ENCODE results near the gene CLSTN2. TPM values are rescaled to one million over a fixed set of nuclear protein-coding genes. Genes with fewer than 3 reads are reported as not detected.

CLSTN2 gene
- total and polyA plus RNA-seq, 4 donors, result 0.09 to 2.2 (median 0.55) TPM

- Histone ChIP-seq H3K27me3 (ENCODE audit: control insufficient read depth in 4 of 4, insufficient read depth in 4 of 4, low read length in 3 of 4) (no peaks in the 10 kb centered on the region), H3K4me3 (ENCODE audit: low read depth in 1 of 3, low read length in 3 of 3) (no peak overlapping the region), H3K4me1 (ENCODE audit: control insufficient read depth in 4 of 4, insufficient read depth in 4 of 4, low read length in 3 of 4) (no peaks in the 10 kb centered on the region), H3K36me3 (ENCODE audit: control insufficient read depth in 4 of 4, insufficient read depth in 3 of 4, low read depth in 1 of 4, low read length in 3 of 4) (no peaks in the 10 kb centered on the region), H3K9ac (ENCODE audit: low read depth in 1 of 2, low read length in 2 of 2) (no peak overlapping the region), H3K9me3 (ENCODE audit: control insufficient read depth in 4 of 4, low read length in 3 of 4) (no peaks in the 10 kb centered on the region), H3K27ac (ENCODE audit: low read depth in 1 of 2, low read length in 2 of 2) (no peak overlapping the region)
- TF ChIP-seq, protein P1, sequence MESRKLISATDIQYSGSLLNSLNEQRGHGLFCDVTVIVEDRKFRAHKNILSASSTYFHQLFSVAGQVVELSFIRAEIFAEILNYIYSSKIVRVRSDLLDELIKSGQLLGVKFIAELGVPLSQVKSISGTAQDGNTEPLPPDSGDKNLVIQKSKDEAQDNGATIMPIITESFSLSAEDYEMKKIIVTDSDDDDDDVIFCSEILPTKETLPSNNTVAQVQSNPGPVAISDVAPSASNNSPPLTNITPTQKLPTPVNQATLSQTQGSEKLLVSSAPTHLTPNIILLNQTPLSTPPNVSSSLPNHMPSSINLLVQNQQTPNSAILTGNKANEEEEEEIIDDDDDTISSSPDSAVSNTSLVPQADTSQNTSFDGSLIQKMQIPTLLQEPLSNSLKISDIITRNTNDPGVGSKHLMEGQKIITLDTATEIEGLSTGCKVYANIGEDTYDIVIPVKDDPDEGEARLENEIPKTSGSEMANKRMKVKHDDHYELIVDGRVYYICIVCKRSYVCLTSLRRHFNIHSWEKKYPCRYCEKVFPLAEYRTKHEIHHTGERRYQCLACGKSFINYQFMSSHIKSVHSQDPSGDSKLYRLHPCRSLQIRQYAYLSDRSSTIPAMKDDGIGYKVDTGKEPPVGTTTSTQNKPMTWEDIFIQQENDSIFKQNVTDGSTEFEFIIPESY (IDR thresholded peaks at IDR 0.05), result no peak
- TF ChIP-seq FOXA2 (IDR thresholded peaks at IDR 0.05) (no peak), HNF4A (conservative IDR thresholded peaks at IDR 0.05) (no peak), EGR1 (IDR thresholded peaks at IDR 0.05; ENCODE audit: low read depth in 2 of 2) (no peak)
- TF ChIP-seq, protein P2, sequence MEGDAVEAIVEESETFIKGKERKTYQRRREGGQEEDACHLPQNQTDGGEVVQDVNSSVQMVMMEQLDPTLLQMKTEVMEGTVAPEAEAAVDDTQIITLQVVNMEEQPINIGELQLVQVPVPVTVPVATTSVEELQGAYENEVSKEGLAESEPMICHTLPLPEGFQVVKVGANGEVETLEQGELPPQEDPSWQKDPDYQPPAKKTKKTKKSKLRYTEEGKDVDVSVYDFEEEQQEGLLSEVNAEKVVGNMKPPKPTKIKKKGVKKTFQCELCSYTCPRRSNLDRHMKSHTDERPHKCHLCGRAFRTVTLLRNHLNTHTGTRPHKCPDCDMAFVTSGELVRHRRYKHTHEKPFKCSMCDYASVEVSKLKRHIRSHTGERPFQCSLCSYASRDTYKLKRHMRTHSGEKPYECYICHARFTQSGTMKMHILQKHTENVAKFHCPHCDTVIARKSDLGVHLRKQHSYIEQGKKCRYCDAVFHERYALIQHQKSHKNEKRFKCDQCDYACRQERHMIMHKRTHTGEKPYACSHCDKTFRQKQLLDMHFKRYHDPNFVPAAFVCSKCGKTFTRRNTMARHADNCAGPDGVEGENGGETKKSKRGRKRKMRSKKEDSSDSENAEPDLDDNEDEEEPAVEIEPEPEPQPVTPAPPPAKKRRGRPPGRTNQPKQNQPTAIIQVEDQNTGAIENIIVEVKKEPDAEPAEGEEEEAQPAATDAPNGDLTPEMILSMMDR (IDR thresholded peaks at IDR 0.05; ENCODE audit: low read depth, low read length, missing input control), result no peak
- TF ChIP-seq, protein P3, sequence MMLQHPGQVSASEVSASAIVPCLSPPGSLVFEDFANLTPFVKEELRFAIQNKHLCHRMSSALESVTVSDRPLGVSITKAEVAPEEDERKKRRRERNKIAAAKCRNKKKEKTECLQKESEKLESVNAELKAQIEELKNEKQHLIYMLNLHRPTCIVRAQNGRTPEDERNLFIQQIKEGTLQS (IDR thresholded peaks at IDR 0.05), result no peak
- DNase-seq (ENCODE audit: low spot score), result no peak
- WGBS, result 93% methylated on average over 4 of the region's 4 CpGs
These were observed 44.0 kb downstream of the CLSTN2 start for GRCh38 chr3:139978966-139979365.

DNA sequence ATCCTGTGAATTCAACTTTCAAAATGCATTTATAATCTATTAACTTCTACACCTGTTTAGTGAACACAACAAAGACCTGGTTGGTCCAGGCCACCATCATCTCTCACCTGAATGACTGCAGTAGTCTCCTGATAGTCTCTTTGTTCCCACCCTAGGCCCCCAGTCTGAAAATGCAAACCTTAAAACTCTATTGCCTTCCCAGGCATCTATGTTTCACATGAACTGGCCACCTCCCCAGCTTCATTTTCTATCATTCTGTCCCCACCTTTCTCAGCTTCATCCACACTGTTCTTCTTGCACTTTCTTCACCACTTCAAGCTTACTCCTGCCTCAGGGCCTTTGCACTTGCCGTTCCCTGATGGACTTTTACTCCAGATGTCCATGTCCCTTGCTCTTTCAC, 45.0 kb downstream of the CLSTN2 start:
- no peaks in the 10 kb centered on the region for H3K27me3 ChIP-seq (ENCODE audit: control insufficient read depth in 4 of 4, insufficient read depth in 4 of 4, low read length in 3 of 4)
- WGBS, result 85% methylated on average over 1 of the region's 1 CpG
- no peak for DNase-seq (ENCODE audit: low spot score)
- no peak for TF ChIP-seq HNF4G (IDR thresholded peaks at IDR 0.05)
- no peak for TF ChIP-seq FOXA1 (IDR thresholded peaks at IDR 0.05)
- no peak for TF ChIP-seq EGR1 (IDR thresholded peaks at IDR 0.05; ENCODE audit: low read depth in 2 of 2)
- no peak for TF ChIP-seq RXRA (IDR thresholded peaks at IDR 0.05)
- TF ChIP-seq, protein P1 (IDR thresholded peaks at IDR 0.05), result no peak
- no peak for TF ChIP-seq MAX (IDR thresholded peaks at IDR 0.05)
- TF ChIP-seq YY1 (IDR thresholded peaks at IDR 0.05), result no peak
- TF ChIP-seq, protein P3 (IDR thresholded peaks at IDR 0.05), result no peak
- TF ChIP-seq GABPA (IDR thresholded peaks at IDR 0.05 in 1 of 2, conservative IDR thresholded peaks at IDR 0.05 in 1 of 2), result no peak
- no peak for TF ChIP-seq TAF1 (conservative IDR thresholded peaks at IDR 0.05)
- TF ChIP-seq, protein P2 (IDR thresholded peaks at IDR 0.05; ENCODE audit: low read depth, low read length, missing input control), result no peak
- no peak for TF ChIP-seq NR2F2 (IDR thresholded peaks at IDR 0.05)
- no peak for TF ChIP-seq RAD21 (IDR thresholded peaks at IDR 0.05)
- TF ChIP-seq FOXA2 (IDR thresholded peaks at IDR 0.05), result no peak
- no peak for TF ChIP-seq SP1 (IDR thresholded peaks at IDR 0.05)
- no peak for TF ChIP-seq REST (IDR thresholded peaks at IDR 0.05)
- no peak overlapping the region for H3K27ac ChIP-seq (ENCODE audit: low read depth in 1 of 2, low read length in 2 of 2)
- H3K9me3 ChIP-seq (ENCODE audit: control insufficient read depth in 4 of 4, low read length in 3 of 4), result no peaks in the 10 kb centered on the region
- H3K36me3 ChIP-seq (ENCODE audit: control insufficient read depth in 4 of 4, insufficient read depth in 3 of 4, low read depth in 1 of 4, low read length in 3 of 4), result no peaks in the 10 kb centered on the region
- no peak overlapping the region for H3K9ac ChIP-seq (ENCODE audit: low read depth in 1 of 2, low read length in 2 of 2)
- H3K4me1 ChIP-seq (ENCODE audit: control insufficient read depth in 4 of 4, insufficient read depth in 4 of 4, low read length in 3 of 4), result no peaks in the 10 kb centered on the region
- no peak overlapping the region for H3K4me3 ChIP-seq (ENCODE audit: low read depth in 1 of 3, low read length in 3 of 3)
